ENCODE results near the gene SLX4.

The SLX4 gene

DNA sequence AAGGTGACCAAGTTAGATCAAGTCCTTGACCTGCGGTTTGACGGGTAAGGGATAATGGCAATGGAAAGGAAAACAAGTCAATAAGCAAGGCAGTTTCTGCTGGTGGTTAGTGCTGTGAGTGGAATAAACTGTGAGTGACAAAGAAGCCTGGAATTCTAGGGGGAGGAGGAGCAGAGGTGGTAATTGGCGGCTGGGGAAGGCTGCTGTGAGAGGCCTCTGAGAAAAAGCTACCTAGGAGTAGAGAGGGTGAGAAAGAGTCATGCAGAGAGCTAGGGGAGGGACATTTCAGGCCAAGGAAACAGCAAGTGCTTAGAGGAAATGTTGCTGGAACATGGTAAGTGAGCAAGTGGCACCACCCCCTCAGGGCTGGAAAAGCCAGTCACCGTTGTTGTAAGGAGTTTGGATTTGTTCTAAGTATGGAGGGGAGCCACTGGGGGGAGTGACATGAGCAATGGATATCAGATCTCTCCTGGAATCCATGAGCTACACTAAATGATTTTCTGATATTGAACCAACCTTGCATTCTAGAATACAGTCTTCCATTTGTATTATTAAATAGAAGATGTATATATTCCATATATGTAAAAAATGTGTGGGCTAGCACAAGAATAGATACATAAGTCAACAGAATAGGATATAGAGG, 40.9 kb downstream of the SLX4 start:
- no peak for DNase-seq (ENCODE audit: extremely low read depth, low read depth)
- TF ChIP-seq CTCF (IDR thresholded peaks at IDR 0.05; ENCODE audit: low read depth, low read length): no peak

DNA sequence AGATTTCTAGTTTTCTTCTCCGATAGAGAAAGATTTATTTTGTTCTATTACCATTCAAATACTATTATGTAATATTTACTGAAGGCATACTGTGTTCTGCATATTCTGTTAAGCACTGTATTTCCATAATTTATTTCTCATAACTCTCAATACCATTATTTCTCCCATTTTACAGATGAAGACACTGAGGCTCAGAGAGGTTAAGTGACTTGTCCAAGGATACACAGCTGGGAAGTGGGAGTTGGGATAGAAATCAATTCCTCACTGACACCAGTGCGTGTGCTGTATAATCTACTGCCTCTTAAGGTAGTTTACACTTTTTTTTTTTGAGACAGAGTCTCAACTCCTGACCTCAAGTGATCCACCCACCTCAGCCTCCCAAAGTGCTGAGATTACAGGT, 41.6 kb downstream of the SLX4 start:
- no peak for TF ChIP-seq CTCF (IDR thresholded peaks at IDR 0.05; ENCODE audit: low read depth, low read length)
- DNase-seq (ENCODE audit: extremely low read depth, low read depth): no peak

DNA sequence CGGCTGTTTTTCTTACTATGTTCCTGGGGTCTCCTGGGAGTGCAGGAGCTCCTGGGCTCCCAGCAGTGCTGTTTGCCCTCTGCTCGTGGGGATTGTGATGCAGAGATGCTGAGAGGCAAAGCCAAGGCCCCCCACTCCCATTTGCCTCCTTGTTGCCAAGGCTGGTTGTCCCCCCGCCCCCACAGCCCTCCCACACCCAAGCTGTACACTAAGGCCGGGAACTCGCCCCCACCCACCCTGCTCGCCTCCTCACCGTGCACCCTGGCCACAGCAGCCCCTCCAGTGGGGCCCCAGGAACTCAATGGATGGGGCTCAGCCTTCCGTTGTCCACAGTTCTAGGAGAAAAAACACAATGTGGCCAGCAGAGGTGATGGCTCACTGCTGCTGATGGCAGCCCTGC, 44.4 kb downstream of the SLX4 start:
- TF ChIP-seq CTCF (IDR thresholded peaks at IDR 0.05; ENCODE audit: low read depth, low read length): no peak

GRCh38 chr16:3564889-3565141, 46.6 kb downstream of the SLX4 start:
- TF ChIP-seq CTCF (IDR thresholded peaks at IDR 0.05; ENCODE audit: low read depth, low read length): no peak
- no peak for DNase-seq (ENCODE audit: extremely low read depth, low read depth)

More for the DNA sequence above, 44.4 kb downstream of the SLX4 start:
- DNase-seq (ENCODE audit: extremely low read depth, low read depth): no peak

- no peak for DNase-seq (ENCODE audit: extremely low read depth, low read depth)
- no peak for TF ChIP-seq CTCF (IDR thresholded peaks at IDR 0.05; ENCODE audit: low read depth, low read length)
These were observed 47.1 kb downstream of the SLX4 start for GRCh38 chr16:3564130-3564888.

- no peak for DNase-seq (ENCODE audit: extremely low read depth, low read depth)
- no peak for TF ChIP-seq CTCF (IDR thresholded peaks at IDR 0.05; ENCODE audit: low read depth, low read length)
These were observed 48.4 kb downstream of the SLX4 start for GRCh38 chr16:3562914-3563480.

DNA sequence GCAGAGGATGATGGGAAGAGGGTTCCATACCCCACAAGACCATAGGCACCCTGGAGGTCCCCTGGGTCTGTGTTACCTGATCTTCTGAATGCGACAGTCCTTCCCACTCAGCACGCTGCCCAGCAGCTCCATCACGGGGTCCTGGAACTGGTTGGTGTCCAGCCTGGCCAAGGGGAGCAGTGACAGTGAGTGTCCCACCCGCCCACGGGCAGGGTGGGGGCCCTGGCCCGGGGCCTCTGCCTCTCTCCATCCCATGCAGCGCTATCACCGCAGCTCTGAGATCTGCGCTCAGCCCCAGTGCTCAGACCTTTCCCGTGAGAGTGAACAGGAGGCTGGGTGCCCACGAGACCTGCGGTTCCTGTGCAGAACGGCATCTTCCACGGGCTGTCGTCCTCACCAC, 49.8 kb downstream of the SLX4 start:
- TF ChIP-seq CTCF (IDR thresholded peaks at IDR 0.05; ENCODE audit: low read depth, low read length): no peak
- DNase-seq (ENCODE audit: extremely low read depth, low read depth): no peak

Measured in AG09319 (cell line).